SU-DHL-6 (cell line): ENCODE measurements around the gene VPS35L.

Source experiments
- H2AFZ ChIP-seq: fragments of 200-600 bp; sonication (generic); 2 replicates; pipeline ENCODE4 v1.6.1; 2014; ENCODE audit warnings: low read depth, mild to moderate bottlenecking, moderate library complexity, mixed read lengths, antibody characterized with exemption, low read length; ENCODE audit not compliant: severe bottlenecking
- H3F3A ChIP-seq: fragments of 200-600 bp; shearing (Covaris generic); 2 replicates; pipeline ENCODE4 v1.6.0; 2016; ENCODE audit warnings: antibody characterized with exemption, mild to moderate bottlenecking; ENCODE audit not compliant: insufficient read depth
- H3K27ac ChIP-seq: fragments of 200-600 bp; sonication (generic); 2 replicates; pipeline ENCODE4 v1.5.1; 2016; ENCODE audit warnings: low read depth, mild to moderate bottlenecking, low read length, moderate library complexity, mixed read lengths
- H3K27me3 ChIP-seq: fragments of 200-600 bp; sonication (generic), shearing (Covaris generic); 2 replicates; pipeline ENCODE4 v1.6.0; 2014; ENCODE audit warnings: mild to moderate bottlenecking, low read length
- H3K36me3 ChIP-seq: fragments of 200-600 bp; sonication (generic); 2 replicates; pipeline ENCODE4 v1.6.1; 2014; ENCODE audit warnings: mild to moderate bottlenecking, low read length, mixed read lengths
- H3K4me2 ChIP-seq: fragments of 300-600, 200-600 bp; shearing (Covaris generic), sonication (generic); 2 replicates; pipeline ENCODE4 v1.6.0; 2014; ENCODE audit warnings: low read length, low read depth, mild to moderate bottlenecking; ENCODE audit not compliant: poor library complexity, severe bottlenecking
- H3K4me3 ChIP-seq: fragments of 200-600 bp; sonication (generic); 2 replicates; pipeline ENCODE4 v1.5.1; 2014; ENCODE audit warnings: antibody characterized with exemption, low read length, mild to moderate bottlenecking, mixed read lengths; ENCODE audit not compliant: insufficient read depth, poor library complexity, severe bottlenecking
- H3K79me2 ChIP-seq: fragments of 200-600 bp; sonication (generic); 2 replicates; pipeline ENCODE4 v1.6.1; 2014; ENCODE audit warnings: mild to moderate bottlenecking, low read length, moderate library complexity; ENCODE audit not compliant: insufficient read depth
- H3K9ac ChIP-seq: fragments of 200-600 bp; sonication (generic); 2 replicates; pipeline ENCODE4 v1.7.0; 2014; ENCODE audit warnings: mild to moderate bottlenecking, low read length
- H3K9me2 ChIP-seq: fragments of 200-600 bp; sonication (generic); replicated peaks from 2 replicates; pipeline ENCODE4 v1.6.1; 2014; ENCODE audit warnings: low read length; ENCODE audit not compliant: insufficient read depth
- H3K9me3 ChIP-seq: fragments of 200-600 bp; sonication (generic); 2 replicates; pipeline ENCODE4 v1.6.1; 2014; ENCODE audit warnings: low read length, mixed read lengths; ENCODE audit not compliant: insufficient read depth
- H4K20me1 ChIP-seq: fragments of 200-600 bp; sonication (generic); 2 replicates; pipeline ENCODE4 v1.6.1; 2014; ENCODE audit warnings: low read depth, mild to moderate bottlenecking, antibody characterized with exemption, low read length, moderate library complexity, mixed read lengths
- CTCF ChIP-seq: fragments of 200-600 bp; sonication (generic); IDR thresholded peaks from one replicate; pipeline ENCODE4 v1.5.1; 2017; ENCODE audit warnings: antibody characterized with exemption, mild to moderate bottlenecking, low read length, moderate library complexity; ENCODE audit not compliant: insufficient read depth, poor library complexity, severe bottlenecking
- EZH2phosphoT487 ChIP-seq: fragments of 200-600 bp; sonication (generic), shearing (Covaris generic); conservative IDR thresholded peaks from 2 replicates; pipeline ENCODE4 v1.6.1; 2018; ENCODE audit warnings: mild to moderate bottlenecking, antibody characterized with exemption, low read length, moderate library complexity, mixed read lengths

The VPS35L gene

GRCh38 chr16:19680881-19681340 lies 125.4 kb downstream of the VPS35L start:
- Histone ChIP-seq H3K9ac (no peak overlapping the region), H3K27ac (no peak overlapping the region), H3K9me2 (no peaks in the 10 kb centered on the region), H3K79me2 (no peaks in the 10 kb centered on the region), H3K27me3 (no peaks in the 10 kb centered on the region), H3K4me3 (no peak overlapping the region), H4K20me1 (no peaks in the 10 kb centered on the region), H3F3A (no peaks in the 10 kb centered on the region), H3K36me3 (no peaks in the 10 kb centered on the region), H2AFZ (no peak overlapping the region), H3K4me2 (no peak overlapping the region), H3K9me3 (no peaks in the 10 kb centered on the region)
- TF ChIP-seq EZH2phosphoT487 (no peak), CTCF (no peak)

GRCh38 chr16:19681637-19682036 lies 126.1 kb downstream of the VPS35L start:
- no peak overlapping the region for H3K4me3 ChIP-seq
- no peaks in the 10 kb centered on the region for H3K9me3 ChIP-seq
- no peak overlapping the region for H2AFZ ChIP-seq
- H3K9me2 ChIP-seq: no peaks in the 10 kb centered on the region
- no peak overlapping the region for H3K9ac ChIP-seq
- no peaks in the 10 kb centered on the region for H3F3A ChIP-seq
- H4K20me1 ChIP-seq: no peaks in the 10 kb centered on the region
- no peaks in the 10 kb centered on the region for H3K27me3 ChIP-seq
- no peaks in the 10 kb centered on the region for H3K36me3 ChIP-seq
- no peak overlapping the region for H3K4me2 ChIP-seq
- TF ChIP-seq EZH2phosphoT487 (no peak), CTCF (no peak)
- H3K79me2 ChIP-seq: no peaks in the 10 kb centered on the region
- H3K27ac ChIP-seq: no peak overlapping the region

- no peaks in the 10 kb centered on the region for H3F3A ChIP-seq
- TF ChIP-seq EZH2phosphoT487 (no peak), CTCF (no peak)
These were observed 128.1 kb downstream of the VPS35L start for GRCh38 chr16:19683453-19684236.

More at GRCh38 chr16:19683453-19684236, 128.1 kb downstream of the VPS35L start:
- H3K9me2 ChIP-seq: no peaks in the 10 kb centered on the region
- H3K4me2 ChIP-seq: no peak overlapping the region
- H4K20me1 ChIP-seq: no peaks in the 10 kb centered on the region
- no peaks in the 10 kb centered on the region for H3K36me3 ChIP-seq
- H3K9ac ChIP-seq: no peak overlapping the region
- no peaks in the 10 kb centered on the region for H3K79me2 ChIP-seq
- H3K9me3 ChIP-seq: no peaks in the 10 kb centered on the region
- H2AFZ ChIP-seq: no peak overlapping the region
- H3K27me3 ChIP-seq: no peaks in the 10 kb centered on the region
- no peak overlapping the region for H3K4me3 ChIP-seq
- no peak overlapping the region for H3K27ac ChIP-seq
